Tibial artery (tissue), 4 donors: ENCODE data around the gene NPBWR2.

ENCODE experiments used
- DNase-seq, 2 donors: peaks; one replicate each; pipeline ENCODE4 v3.0.0-alpha.2; 2019
- H3K27ac ChIP-seq, 2 donors: fragments of 200-600 bp; sonication (generic) in 1 of 2; 1 replicate in 1 of 2; 2 replicates in 1 of 2; pipeline ENCODE4 v1.5.1; 2018 to 2019; ENCODE audit warnings: mild to moderate bottlenecking in 1 of 2
- H3K27me3 ChIP-seq, 2 donors: fragments of 200-600 bp; sonication (generic) in 1 of 2; one replicate each; pipeline versions ENCODE4 v1.5.1 to v1.6.0; 2016 to 2019
- H3K36me3 ChIP-seq, 3 donors: fragments of 200-600 bp; sonication (generic) in 2 of 3; one replicate each; pipeline ENCODE4 v1.5.1; 2016 to 2019; ENCODE audit warnings: mild to moderate bottlenecking in 2 of 3
- H3K4me1 ChIP-seq, 4 donors: fragments of 200-600 bp; sonication (generic) in 2 of 4; 1 replicate in 3 of 4; 2 replicates in 1 of 4; pipeline ENCODE4 v1.5.1; 2016 to 2019
- H3K4me3 ChIP-seq, 2 donors: fragments of 200-600 bp; sonication (generic) in 1 of 2; 1 replicate in 1 of 2; 2 replicates in 1 of 2; pipeline ENCODE4 v1.5.1; 2018 to 2019; ENCODE audit warnings: mild to moderate bottlenecking in 2 of 2
- H3K9me3 ChIP-seq, 3 donors: fragments of 200-600 bp; sonication (generic) in 1 of 3; one replicate each; pipeline ENCODE4 v1.5.1; 2016 to 2019
- CTCF ChIP-seq, 2 experiments: fragments of 200-600 bp in 1 of 2; fragments of 450-650 bp in 1 of 2; IDR thresholded peaks; one replicate each; pipeline ENCODE4 v1.5.1; 2017 to 2019; ENCODE audit warnings: antibody characterized with exemption in 2 of 2, mild to moderate bottlenecking in 1 of 2, moderate library complexity in 1 of 2
- intact Hi-C: fragments of 100-400 bp; cut with DNase I; formaldehyde crosslinking; loops from one replicate; pipeline ENCODE4 v1.15.0; 2023; ENCODE audit warnings: low total_unique reads

Gene NPBWR2

DNA sequence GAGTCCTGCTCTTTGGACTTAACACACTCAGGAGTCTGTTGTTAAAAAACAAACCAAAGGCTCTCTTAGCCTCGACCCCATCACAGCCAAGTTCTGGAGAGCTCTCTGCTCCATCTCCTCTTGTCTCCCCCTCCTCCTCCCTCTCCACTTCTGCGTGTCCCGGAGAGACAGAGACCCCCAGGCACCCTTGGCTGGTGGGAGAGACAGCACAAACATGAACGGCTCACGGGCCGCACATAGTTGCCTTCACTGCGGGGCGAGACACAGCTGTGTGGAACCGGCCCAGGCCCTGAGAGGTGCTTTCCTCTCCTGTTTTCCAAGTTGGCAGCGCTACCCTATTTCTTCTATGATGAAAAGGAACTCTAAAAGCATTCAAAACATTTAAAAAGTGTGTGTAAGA is 33.6 kb upstream of the NPBWR2 start:
- Histone ChIP-seq H3K27me3 (peaks cover 0 to 53% of the 10 kb centered on the region in 2 donors), H3K4me3 (no peak overlapping the region)
- DNase-seq, result peak in 1 of 2 donors; percentile 16

GRCh38 chr20:64140061-64140931 is 32.9 kb upstream of the NPBWR2 start:
- Histone ChIP-seq H3K27ac (no peak overlapping the region), H3K27me3 (peaks cover 0 to 47% of the 10 kb centered on the region in 2 donors), H3K36me3 (no peaks in the 10 kb centered on the region), H3K4me1 (no peaks in the 10 kb centered on the region), H3K9me3 (peaks cover 0 to 3% (median 2%) of the 10 kb centered on the region in 3 donors), H3K4me3 (no peak overlapping the region)
- intact Hi-C loops, result no loop called here
- peak in 1 of 2 donors; percentile 51 for DNase-seq
- no peak for TF ChIP-seq CTCF (IDR thresholded peaks at IDR 0.05)

More for the DNA sequence above, 33.6 kb upstream of the NPBWR2 start:
- no peak for TF ChIP-seq CTCF (IDR thresholded peaks at IDR 0.05)
- no peaks in the 10 kb centered on the region for H3K4me1 ChIP-seq
- intact Hi-C loops, result no loop called here
- H3K36me3 ChIP-seq, result no peaks in the 10 kb centered on the region
- H3K9me3 ChIP-seq, result peaks cover 0 to 8% (median 8%) of the 10 kb centered on the region in 3 donors
- no peak overlapping the region for H3K27ac ChIP-seq

DNA sequence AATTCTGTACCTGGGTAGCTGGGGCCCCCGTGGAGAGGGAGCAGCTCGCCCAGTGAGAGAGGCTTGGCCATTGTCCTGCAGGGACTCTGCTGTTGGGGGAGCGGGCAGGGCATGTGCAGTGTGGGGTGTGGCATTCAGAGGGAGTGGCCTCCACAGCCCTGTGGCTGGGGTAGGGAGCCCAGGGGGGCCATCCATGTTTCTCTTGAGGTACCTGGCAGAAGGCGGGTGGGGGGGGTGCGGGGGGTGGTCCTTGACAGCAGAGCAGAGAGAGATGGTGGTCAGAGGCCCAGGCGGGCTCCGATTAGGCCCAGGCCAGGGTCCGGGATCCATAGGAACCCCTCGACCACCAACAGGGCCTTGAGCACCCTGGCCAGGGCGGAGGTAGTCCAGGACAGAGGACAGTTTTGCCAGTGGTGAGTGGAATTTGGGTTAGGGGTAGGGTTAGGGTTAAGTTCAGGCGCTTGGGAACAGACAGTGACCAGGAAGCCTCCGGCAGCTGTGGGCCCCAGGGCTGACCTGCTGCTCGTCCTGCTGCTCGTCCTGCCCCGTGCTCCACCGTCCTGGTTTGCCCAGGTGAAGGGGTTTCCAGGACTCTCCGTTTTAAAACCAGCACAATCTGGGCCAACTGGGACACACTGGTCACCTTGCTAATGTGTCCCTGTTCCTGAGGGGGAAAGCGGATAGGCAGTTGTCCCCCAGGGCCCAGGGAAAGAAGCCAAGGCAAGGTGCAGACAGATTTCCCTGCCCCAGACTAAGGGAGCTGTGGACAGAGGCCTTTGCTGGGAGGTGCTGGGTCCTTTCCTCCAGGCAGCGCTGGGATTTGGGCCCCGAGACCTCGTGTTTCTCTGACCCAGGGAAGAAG is 32.1 kb upstream of the NPBWR2 start:
- H3K27me3 ChIP-seq, result peaks cover 0 to 44% of the 10 kb centered on the region in 2 donors
- no peak overlapping the region for H3K4me3 ChIP-seq
- intact Hi-C loops, result no loop called here
- no peaks in the 10 kb centered on the region for H3K9me3 ChIP-seq
- peak in 1 of 2 donors; percentile 40 for DNase-seq
- no peak overlapping the region for H3K27ac ChIP-seq
- H3K4me1 ChIP-seq, result no peaks in the 10 kb centered on the region
- no peaks in the 10 kb centered on the region for H3K36me3 ChIP-seq
- no peak for TF ChIP-seq CTCF (IDR thresholded peaks at IDR 0.05)

DNA sequence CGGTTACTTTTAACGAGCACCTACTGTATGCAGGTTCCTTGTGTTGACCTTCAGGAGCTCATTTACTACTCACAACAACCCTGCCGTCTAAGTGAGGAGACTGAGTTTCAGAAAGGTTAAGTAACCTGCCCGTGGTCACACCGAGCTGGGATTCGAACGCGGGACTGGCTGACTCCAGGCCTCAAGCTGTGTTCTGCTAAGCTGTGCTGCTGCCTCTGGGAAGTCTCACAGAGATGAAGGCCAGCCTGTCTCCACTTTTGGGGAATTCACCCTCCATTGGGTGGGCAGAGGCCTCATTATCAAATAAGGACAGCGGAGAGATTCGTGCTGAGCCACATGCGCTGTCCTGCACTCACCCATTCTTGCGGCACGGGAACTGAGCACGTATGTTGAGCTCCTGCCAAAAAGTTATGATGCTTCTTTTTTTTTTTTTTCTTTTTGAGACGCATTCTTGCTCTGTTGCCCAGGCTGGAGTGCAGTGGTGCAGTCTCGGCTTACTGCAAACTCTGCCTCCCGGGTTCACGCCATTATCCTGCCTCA is 31.0 kb upstream of the NPBWR2 start:
- DNase-seq, result peak in 1 of 2 donors; percentile 38
- TF ChIP-seq CTCF (IDR thresholded peaks at IDR 0.05), result no peak
- intact Hi-C loops, result no loop called here

DNA sequence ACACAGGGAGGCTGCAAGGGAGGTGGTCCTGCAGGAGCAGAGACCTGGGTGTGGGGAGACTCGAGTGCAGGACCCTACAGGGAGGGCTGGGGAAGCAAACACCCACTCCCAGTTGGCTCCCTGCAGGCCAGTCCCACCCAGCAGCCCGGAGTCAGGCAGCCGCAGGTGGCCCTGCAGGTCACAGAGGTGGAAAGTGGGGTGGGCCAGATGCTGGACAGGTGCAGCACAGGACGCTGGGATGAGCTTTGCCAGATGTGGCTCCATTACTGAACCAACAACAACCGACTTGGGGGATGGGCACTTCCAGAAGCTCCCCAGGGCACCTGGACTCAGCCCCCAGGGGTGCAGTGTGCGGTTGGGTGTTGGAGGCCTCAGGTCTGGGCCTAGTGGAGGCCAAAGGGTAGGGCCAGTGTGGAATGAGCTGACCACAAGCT is 30.2 kb upstream of the NPBWR2 start:
- H3K4me1 ChIP-seq, result no peaks in the 10 kb centered on the region
- TF ChIP-seq CTCF (IDR thresholded peaks at IDR 0.05), result no peak
- no peak overlapping the region for H3K27ac ChIP-seq
- intact Hi-C loops, result no loop called here
- H3K27me3 ChIP-seq, result peaks cover 0 to 41% of the 10 kb centered on the region in 2 donors
- H3K9me3 ChIP-seq, result no peaks in the 10 kb centered on the region
- no peaks in the 10 kb centered on the region for H3K36me3 ChIP-seq
- no peak overlapping the region for H3K4me3 ChIP-seq
- peak in 1 of 2 donors; percentile 57 for DNase-seq

More for the DNA sequence above, 31.0 kb upstream of the NPBWR2 start:
- Histone ChIP-seq H3K27me3 (peaks cover 0 to 49% of the 10 kb centered on the region in 2 donors), H3K27ac (no peak overlapping the region), H3K36me3 (no peaks in the 10 kb centered on the region), H3K9me3 (no peaks in the 10 kb centered on the region), H3K4me1 (no peaks in the 10 kb centered on the region), H3K4me3 (no peak overlapping the region)
